DOHH2 (cell line): ENCODE results near the gene UNC5CL.

Experiments
- H3F3A ChIP-seq: fragments of 200-600 bp; sonication (generic), shearing (Covaris generic); 2 replicates; pipeline ENCODE4 v1.6.0; 2016; ENCODE audit warnings: antibody characterized with exemption, mild to moderate bottlenecking; ENCODE audit not compliant: control insufficient read depth, insufficient read depth
- H3K27ac ChIP-seq: fragments of 200-600 bp; sonication (generic); 2 replicates; pipeline ENCODE4 v1.5.1; 2014; ENCODE audit warnings: low read depth, mild to moderate bottlenecking, low read length, moderate library complexity
- H3K27me3 ChIP-seq: fragments of 200-600 bp; sonication (generic); 2 replicates; pipeline ENCODE4 v1.6.1; 2014; ENCODE audit warnings: mild to moderate bottlenecking, low read length, mixed read lengths; ENCODE audit not compliant: control insufficient read depth
- H3K36me3 ChIP-seq: fragments of 200-600 bp; sonication (generic); 2 replicates; pipeline ENCODE4 v1.6.1; 2014; ENCODE audit warnings: mild to moderate bottlenecking, low read length, moderate library complexity, mixed read lengths; ENCODE audit not compliant: control insufficient read depth
- H3K4me1 ChIP-seq: fragments of 200-600 bp; sonication (generic); 2 replicates; pipeline ENCODE4 v1.6.1; 2014; ENCODE audit warnings: mild to moderate bottlenecking, low read length, mixed read lengths; ENCODE audit not compliant: control insufficient read depth
- H3K4me2 ChIP-seq: fragments of 200-600 bp; sonication (generic); 2 replicates; pipeline ENCODE4 v1.6.0; 2014; ENCODE audit warnings: mild to moderate bottlenecking, low read length, moderate library complexity
- H3K4me3 ChIP-seq: fragments of 200-600 bp; sonication (generic); 2 replicates; pipeline ENCODE4 v1.5.1; 2014; ENCODE audit warnings: mild to moderate bottlenecking, low read length, mixed read lengths
- H3K79me2 ChIP-seq: fragments of 200-600 bp; sonication (generic); 2 replicates; pipeline ENCODE4 v1.6.1; 2014; ENCODE audit warnings: mild to moderate bottlenecking, low read length, mixed read lengths; ENCODE audit not compliant: control insufficient read depth
- H3K9me2 ChIP-seq: fragments of 200-600 bp; sonication (generic); replicated peaks from 2 replicates; pipeline ENCODE4 v1.6.1; 2014; ENCODE audit warnings: mild to moderate bottlenecking, low read length, mixed read lengths; ENCODE audit not compliant: control insufficient read depth
- H3K9me3 ChIP-seq: fragments of 200-600 bp; sonication (generic); 2 replicates; pipeline ENCODE4 v1.6.1; 2014; ENCODE audit warnings: antibody characterized with exemption, low read length, mixed read lengths; ENCODE audit not compliant: control insufficient read depth, insufficient read depth
- H4K20me1 ChIP-seq: fragments of 200-600 bp; sonication (generic); 2 replicates; pipeline ENCODE4 v1.6.0; 2014; ENCODE audit warnings: low read depth, mild to moderate bottlenecking, antibody characterized with exemption, low read length, moderate library complexity; ENCODE audit not compliant: control insufficient read depth, insufficient read depth
- EZH2phosphoT487 ChIP-seq: fragments of 200-600 bp; sonication (generic); IDR thresholded peaks from 2 replicates; pipeline ENCODE4 v1.6.1; 2017; ENCODE audit warnings: borderline replicate concordance, mild to moderate bottlenecking, antibody characterized with exemption, low read length, moderate library complexity, mixed read lengths
- TF ChIP-seq, protein P1 (sequence below): fragments of 200-600 bp; sonication (generic); IDR thresholded peaks from one replicate; pipeline ENCODE4 v1.5.1; 2014; ENCODE audit warnings: antibody characterized with exemption, mild to moderate bottlenecking, low read depth, low read length; ENCODE audit not compliant: poor library complexity, severe bottlenecking

The UNC5CL gene

GRCh38 chr6:40990301-40990700, 48.7 kb downstream of the UNC5CL start:
- TF ChIP-seq EZH2phosphoT487: no peak
- TF ChIP-seq, protein P1, sequence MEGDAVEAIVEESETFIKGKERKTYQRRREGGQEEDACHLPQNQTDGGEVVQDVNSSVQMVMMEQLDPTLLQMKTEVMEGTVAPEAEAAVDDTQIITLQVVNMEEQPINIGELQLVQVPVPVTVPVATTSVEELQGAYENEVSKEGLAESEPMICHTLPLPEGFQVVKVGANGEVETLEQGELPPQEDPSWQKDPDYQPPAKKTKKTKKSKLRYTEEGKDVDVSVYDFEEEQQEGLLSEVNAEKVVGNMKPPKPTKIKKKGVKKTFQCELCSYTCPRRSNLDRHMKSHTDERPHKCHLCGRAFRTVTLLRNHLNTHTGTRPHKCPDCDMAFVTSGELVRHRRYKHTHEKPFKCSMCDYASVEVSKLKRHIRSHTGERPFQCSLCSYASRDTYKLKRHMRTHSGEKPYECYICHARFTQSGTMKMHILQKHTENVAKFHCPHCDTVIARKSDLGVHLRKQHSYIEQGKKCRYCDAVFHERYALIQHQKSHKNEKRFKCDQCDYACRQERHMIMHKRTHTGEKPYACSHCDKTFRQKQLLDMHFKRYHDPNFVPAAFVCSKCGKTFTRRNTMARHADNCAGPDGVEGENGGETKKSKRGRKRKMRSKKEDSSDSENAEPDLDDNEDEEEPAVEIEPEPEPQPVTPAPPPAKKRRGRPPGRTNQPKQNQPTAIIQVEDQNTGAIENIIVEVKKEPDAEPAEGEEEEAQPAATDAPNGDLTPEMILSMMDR: no peak
- H3K4me3 ChIP-seq: no peak overlapping the region
- H3K79me2 ChIP-seq: no peaks in the 10 kb centered on the region
- no peaks in the 10 kb centered on the region for H3F3A ChIP-seq
- H3K9me2 ChIP-seq: no peaks in the 10 kb centered on the region
- peaks cover 5% of the 10 kb centered on the region; the same call in 1 of the 2 replicates for H3K27me3 ChIP-seq
- no peaks in the 10 kb centered on the region for H3K36me3 ChIP-seq
- H4K20me1 ChIP-seq: no peaks in the 10 kb centered on the region
- H3K4me2 ChIP-seq: no peak overlapping the region
- no peak overlapping the region for H3K27ac ChIP-seq
- no peaks in the 10 kb centered on the region for H3K9me3 ChIP-seq
- H3K4me1 ChIP-seq: no peaks in the 10 kb centered on the region

GRCh38 chr6:40989204-40990169, 49.5 kb downstream of the UNC5CL start:
- H3K4me3 ChIP-seq: no peak overlapping the region
- no peaks in the 10 kb centered on the region for H3K9me3 ChIP-seq
- no peaks in the 10 kb centered on the region for H3K79me2 ChIP-seq
- H4K20me1 ChIP-seq: no peaks in the 10 kb centered on the region
- peaks cover 5% of the 10 kb centered on the region for H3K27me3 ChIP-seq
- no peaks in the 10 kb centered on the region for H3K36me3 ChIP-seq
- no peaks in the 10 kb centered on the region for H3K4me1 ChIP-seq
- no peak overlapping the region for H3K27ac ChIP-seq
- H3K9me2 ChIP-seq: no peaks in the 10 kb centered on the region
- no peaks in the 10 kb centered on the region for H3F3A ChIP-seq
- TF ChIP-seq, protein P1: no peak
- no peak for TF ChIP-seq EZH2phosphoT487
- H3K4me2 ChIP-seq: no peak overlapping the region

DNA sequence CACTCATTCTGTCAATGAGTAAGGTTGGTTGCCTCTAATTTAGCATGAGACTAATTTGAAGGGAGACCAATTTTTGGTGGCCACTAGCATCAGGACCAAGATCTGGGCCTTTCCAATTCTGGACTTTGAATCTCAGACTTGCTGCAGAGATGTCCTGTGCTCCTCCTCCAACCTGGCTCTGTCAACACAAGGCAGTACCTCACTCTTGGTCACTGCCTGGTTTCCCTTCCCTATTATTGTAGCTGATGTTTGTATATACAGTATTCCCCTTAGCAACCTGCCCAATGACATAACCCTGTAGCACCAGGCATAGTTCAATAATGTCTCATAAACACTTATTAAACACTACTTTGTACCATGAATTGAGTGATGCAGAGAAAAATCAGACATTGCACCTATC, 50.4 kb downstream of the UNC5CL start:
- TF ChIP-seq, protein P1: no peak
- TF ChIP-seq EZH2phosphoT487: no peak
- H3K9me3 ChIP-seq: no peaks in the 10 kb centered on the region
- H3K4me3 ChIP-seq: no peak overlapping the region
- H3K36me3 ChIP-seq: no peaks in the 10 kb centered on the region
- H3K4me2 ChIP-seq: no peak overlapping the region
- no peaks in the 10 kb centered on the region for H4K20me1 ChIP-seq
- H3F3A ChIP-seq: no peaks in the 10 kb centered on the region
- no peaks in the 10 kb centered on the region for H3K9me2 ChIP-seq
- no peaks in the 10 kb centered on the region for H3K79me2 ChIP-seq
- H3K4me1 ChIP-seq: no peaks in the 10 kb centered on the region
- no peak overlapping the region for H3K27ac ChIP-seq
- H3K27me3 ChIP-seq: peaks cover 5% of the 10 kb centered on the region
